Stimulated activated CD4-positive, alpha-beta T cell treated with anti-CD3 and anti-CD28 coated beads, TNF-alpha, amount 100 ng/mL, for 24 hours (primary cell): Measurements from ENCODE around the gene PDZRN3.
"Not testable (repeated sequence)": the region's sequence is repeated elsewhere in the genome, so short reads cannot be mapped to it uniquely, and the experiment has no call there.

ENCODE experiments used
- DNase-seq, 3 experiments: peaks; one replicate each; pipeline ENCODE4 v3.0.0-alpha.2; 2020; ENCODE audit warnings: low read depth in 3 of 3

Gene PDZRN3

DNA sequence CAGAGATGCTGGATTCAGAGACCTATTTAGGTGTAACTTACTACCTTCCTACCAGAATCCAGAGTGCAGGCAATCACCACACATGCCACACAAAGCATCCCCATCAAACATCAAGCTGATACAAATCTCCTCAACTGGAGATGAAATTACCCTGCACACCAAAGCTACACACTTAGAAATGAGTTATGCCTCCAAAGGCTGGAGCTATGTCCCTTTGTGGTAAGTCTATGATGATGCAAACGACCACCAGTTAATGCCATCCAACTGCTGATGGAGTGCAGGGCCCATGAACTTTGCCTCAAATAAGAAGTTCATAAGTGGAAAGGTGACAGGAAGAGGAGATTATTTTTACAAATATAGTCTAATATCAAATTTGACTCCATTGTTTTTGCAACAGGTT is 38.1 kb downstream of the PDZRN3 start:
- no peak for DNase-seq

DNA sequence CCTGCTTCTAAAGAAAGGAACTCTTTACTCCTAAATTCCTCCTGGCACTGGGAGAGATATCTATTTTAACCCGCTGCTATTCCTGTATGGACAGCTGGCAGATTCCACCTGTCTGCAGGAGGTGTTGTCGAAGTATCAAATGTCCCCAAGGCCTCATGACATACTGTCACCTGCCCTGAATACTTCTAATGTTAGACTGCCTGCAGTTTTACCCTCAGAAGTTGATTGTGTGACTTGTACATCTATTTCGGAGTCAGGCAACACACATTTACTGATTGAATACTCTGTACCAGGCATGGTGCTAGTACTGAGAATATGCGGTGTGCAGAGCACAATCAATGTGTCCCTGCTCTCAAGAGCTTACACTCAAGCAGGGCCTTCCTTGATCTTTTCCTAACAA is 38.6 kb downstream of the PDZRN3 start:
- no peak for DNase-seq

DNA sequence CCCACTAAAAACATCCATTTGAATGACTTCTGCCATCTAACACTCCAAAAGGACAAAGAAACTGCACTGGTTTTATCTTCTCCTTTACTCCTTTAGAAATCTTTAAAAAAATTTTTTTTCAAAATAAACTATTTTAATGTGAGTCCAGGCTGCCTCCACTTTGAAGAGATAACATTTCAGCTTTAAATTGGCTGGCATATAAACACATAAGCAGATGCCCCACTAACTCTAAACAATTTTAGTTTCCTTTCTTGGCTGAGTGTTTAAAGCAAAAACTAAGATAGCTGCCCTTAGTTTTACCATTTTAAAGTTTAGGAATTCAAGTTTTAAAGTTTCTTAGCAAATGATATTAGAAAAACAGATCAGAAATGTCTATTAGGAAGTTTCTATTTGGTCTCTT is 39.9 kb downstream of the PDZRN3 start:
- DNase-seq = no peak

DNA sequence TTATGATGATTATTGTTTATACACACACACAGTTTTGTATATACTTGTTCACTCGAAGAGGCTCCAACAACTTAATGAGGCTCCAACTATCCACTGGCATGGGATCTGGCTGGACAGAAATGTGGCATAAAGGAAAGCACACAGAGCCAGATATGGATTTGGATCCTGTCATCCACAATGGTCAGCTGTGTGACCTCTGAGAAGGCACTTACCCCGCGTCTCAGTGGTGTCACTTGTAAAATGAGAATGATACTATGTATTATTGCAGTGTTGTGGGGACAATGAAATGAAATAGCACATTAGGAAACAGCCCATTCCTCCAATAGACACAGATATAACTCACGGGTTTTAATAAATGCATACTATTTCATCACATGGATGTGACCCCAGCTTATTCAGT is 42.2 kb downstream of the PDZRN3 start:
- DNase-seq = no peak

DNA sequence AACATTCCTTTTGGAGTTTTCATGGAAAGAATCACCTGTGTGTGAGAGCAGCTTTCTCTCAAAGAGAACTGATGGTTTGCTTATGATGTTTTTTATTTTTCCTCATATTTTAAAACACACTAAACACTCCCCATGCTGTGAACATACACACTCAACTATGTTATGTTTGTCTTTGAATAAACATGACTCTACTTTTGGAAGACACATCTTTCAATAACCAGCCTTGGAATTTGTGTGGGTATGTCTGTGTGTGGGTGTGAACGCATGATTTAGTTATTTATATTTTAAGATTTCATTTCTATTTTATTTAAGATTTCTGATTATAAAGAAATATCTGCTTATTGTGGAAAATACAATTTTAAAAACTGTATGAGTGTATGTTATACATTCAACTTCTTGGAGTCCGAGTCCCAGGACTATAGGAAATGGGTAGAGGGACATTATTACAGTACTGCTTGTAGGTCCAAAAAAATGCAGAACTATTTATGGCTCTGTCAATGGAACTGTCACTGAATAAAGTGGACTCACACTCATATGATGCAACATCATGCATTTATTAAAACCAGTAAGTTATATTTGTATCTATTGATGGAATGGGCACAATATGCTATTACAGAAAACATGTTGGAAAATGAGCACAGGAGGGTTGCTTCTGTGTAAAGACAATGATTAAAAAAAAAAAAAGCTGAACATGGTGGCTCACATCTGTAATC is 43.5 kb downstream of the PDZRN3 start:
- no peak for DNase-seq

DNA sequence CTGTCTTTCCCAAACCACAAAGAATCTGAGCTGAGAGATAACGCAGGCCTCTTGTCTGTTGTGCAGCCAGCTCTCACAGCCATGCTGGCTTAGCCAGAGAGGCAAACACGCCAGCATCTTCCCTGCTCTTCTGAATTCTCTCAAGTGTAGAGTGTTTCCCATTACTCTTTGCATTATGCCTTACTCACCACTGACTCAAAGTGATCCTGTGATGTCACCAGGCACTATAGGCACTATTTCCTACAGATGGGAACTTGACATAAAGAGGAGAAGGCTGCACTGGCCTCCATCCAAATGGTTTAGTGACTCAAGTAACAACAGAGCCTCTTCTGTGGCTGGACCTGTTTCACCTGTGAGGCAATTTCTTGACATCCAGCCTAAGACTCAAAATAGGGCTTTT is 44.4 kb downstream of the PDZRN3 start:
- no peak for DNase-seq

DNA sequence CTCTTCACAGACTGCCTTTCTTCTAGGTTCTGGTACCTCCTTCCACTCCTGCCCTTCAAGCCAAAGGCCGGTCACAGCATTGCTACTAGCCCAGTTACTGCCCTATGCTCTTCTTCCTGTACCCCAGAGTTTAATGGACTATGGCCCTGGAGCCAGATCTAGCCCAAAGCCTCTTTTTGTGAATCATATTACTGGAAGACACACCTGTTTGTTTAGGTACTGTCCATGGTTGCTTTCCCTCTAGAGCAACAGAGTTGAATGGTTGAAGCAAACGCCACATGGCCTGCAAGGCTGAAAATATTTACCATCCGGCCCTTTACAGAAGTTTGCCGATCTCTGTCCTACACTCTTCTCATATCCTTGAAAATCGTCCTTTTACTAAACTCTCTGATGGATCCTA is 47.0 kb downstream of the PDZRN3 start:
- no peak for DNase-seq

DNA sequence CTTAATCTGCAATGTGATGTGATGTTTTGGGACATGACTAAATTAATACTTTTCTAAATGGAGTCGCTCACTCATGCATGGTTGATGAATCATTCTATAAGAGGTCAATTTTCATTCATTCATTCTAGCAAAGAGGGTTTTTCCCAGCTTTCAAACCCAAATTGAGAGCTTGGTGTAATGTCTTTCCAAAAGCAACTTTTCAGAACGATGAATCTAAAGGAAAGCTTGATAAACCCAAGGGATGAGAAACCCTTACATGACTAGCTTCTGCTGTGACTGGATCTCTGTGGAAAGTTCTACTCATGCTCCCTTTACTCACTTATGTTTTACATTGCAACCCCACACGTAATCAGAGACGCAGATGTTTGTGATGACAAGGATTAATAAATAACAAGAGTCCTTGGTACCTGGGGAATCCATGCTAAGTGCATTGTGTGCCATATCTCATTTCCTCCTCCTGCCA is 47.7 kb downstream of the PDZRN3 start:
- no peak for DNase-seq

DNA sequence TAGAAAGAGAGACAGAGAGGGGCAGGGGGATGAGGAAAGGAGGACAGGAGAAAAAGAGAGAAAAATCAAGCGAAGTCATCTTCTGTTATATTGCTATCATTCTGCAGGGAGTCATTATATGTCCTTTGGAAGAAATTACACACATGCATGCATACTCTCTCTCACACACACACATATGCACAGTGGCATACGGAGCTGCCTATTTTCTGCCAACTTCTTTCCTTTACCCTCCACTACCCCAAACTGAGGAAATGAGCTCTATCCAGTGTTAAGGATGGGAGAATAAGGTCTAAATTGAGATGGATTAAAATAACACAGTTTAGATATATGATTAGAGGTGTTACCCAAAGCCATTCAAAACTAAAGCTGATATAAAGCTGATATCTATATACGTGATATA is 48.8 kb downstream of the PDZRN3 start:
- DNase-seq = no peak

DNA sequence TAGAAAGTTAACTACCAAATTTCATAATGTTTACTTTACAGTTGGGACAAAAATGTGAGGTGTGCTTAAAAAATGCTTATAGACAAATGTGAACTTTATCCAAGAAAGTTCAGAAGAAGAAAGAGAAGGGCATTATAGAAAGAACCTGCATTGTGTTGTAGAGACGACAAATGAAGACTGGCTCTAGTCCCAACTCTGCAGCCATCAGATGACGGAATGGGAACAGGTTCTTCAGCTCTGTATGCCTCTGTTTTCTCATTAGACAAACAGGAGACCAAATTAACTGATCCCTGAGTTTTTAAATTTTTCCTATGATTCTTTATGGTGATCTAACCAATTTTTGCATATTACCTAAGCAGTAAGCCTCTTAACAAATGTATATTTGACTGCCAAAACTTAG is 49.2 kb downstream of the PDZRN3 start:
- no peak for DNase-seq

DNA sequence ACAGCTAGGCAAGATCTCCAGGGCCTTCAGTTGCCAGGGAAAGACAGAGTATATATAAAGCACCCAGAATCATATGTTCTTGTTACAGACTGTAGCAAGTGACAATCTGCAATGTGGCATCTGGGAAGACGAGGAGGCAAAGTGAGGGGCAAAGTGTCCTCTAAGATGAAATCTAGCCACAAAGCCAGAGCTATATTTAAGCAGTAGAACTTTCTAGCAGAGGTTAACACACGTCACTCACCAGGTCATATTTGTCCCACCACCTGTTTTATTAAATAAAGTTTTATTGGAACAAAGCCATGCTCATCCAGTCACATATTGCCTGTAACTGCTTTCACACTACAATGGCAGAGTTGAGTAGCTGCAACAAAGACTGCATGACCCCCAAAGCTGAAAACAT is 51.5 kb downstream of the PDZRN3 start:
- no peak for DNase-seq

DNA sequence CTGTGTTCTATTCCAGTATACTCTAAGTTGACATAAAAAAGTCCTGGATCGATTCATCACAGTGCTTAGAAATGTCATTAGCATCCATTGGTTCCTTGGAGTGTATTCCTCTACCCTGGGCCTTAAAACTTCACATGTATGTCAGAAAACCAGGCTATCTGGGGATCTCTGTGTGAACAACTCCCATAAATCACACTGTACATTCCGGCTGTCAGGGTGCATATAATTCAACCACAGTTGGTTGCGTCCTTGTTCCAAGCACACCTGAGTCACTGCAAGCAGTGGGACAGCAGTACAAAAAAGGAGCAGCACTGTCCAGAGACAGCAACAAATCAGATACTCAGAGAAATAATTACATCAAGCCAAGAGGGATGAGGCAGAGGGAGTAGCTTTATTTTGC is 52.4 kb downstream of the PDZRN3 start:
- no peak for DNase-seq

DNA sequence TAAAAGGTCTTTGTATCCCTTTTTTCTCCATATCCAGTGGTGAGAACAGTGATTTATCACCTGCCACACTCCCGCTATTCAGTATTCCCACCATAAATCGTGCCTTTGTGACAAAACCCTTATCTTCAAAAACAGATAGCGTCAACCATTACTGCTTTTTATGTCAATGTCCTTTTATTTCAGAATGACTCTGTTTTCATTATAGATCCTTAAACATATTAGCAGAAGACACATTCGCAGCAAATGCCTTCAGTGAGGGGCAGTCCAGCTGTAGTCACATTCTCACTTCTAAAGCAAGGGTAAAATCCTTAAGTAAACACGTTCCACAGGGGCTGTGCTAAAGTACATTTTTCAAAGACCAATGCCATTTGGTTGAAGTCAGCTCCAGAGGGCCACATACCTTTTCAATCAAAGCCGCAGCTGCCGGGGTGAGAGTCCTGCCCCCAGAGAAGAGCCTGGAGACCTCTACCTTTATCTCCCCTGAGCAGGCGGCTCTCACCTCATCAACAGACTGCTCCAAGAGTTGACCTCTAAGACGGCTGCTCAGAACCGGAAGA is 53.4 kb downstream of the PDZRN3 start:
- no peak for DNase-seq

DNA sequence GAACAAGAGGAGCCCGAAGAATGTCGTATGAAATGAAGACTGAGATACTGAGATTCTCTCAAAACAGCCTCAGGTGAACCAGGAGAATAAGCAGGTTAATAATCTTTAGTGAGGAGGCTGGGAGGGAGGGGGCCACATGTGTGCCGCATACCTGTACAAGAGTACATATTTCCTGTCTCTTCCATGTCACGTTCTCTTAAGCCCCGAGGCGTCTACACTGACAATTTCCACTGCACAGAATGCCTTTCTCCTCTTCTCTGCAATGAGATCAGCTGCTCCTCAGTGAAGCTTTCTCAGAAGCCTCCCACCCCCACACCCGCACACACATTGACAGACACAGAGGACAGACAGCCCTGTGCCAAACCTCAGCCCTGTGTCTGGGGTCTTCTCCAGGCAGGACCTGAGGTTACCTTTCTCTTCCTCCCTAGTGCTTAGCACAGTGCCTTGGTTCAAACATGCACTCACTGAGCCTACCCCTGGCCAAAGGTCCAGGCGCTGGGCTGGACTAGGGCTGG is 55.4 kb downstream of the PDZRN3 start:
- no peak for DNase-seq

DNA sequence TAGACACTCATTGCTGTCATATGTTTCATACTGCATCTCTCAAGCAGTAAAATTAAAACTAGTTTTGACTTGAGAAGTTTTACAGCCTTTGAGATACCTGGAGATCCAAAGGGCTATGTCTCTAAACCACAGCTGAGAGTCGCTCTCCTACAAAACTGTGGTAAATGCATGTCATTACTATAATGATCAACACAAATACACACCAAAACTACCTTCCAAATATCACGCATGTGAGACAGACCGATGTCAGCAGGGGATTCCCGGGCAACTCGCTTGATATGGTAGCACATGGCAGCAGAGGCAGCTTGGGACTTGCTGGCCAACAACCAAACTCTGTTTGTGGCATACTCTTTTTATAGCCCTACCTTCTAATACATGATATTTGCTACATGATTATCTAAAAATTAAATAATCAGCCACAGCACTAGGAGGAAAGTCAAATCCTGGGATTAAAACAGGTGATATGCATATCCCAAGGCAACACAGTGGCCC is 56.3 kb downstream of the PDZRN3 start:
- no peak for DNase-seq

DNA sequence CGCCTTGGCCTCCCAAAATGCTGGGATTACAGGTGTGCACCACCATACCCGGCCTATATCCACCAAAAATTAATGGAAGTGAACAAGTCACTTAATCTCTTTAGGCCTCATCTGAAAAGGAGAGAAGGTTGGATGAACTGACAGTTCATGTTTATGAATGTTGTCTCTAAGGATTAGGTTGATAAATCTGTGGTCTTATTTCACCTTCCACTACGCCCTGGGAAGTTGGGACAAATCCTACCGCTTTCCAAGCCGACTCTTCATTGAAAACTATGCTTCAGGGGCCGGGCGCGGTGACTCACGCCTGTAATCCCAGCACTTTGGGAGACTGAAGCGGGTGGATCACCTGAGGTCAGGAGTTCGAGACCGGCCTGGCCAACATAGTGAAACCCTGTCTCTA is 59.4 kb downstream of the PDZRN3 start:
- DNase-seq = not testable (repeated sequence)

DNA sequence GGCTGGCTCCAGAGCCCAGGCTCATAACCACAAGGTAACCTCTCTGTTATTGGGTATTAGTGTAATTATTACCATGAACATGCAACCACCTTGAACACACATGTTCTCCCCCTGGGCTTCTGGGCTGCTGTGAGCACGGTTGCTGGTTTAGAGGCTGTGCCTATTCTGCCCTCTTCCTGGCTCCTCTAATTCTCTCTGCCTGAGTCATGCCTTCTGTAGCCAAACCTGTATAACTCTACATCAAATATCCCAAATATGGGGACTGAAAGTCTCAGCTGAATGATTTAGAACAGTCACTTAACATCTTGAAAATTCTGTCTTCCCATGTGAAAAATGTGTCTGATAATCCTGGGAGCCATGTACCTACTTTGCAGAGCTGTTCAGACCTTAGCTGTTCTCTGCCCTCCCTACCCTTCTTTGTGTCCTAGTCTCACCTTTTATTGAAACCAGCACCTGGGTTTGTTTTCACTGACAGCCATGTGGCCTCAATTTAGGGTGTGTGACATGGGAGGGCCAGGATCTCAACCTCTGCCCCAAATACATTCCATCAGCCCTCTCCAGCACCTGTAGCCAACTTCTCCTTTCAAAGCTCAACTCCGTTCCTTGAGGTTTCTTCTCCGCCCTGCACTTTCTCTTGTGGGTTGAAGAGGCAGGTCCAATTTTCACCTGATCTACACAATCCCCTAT is 60.7 kb downstream of the PDZRN3 start:
- DNase-seq = no peak

DNA sequence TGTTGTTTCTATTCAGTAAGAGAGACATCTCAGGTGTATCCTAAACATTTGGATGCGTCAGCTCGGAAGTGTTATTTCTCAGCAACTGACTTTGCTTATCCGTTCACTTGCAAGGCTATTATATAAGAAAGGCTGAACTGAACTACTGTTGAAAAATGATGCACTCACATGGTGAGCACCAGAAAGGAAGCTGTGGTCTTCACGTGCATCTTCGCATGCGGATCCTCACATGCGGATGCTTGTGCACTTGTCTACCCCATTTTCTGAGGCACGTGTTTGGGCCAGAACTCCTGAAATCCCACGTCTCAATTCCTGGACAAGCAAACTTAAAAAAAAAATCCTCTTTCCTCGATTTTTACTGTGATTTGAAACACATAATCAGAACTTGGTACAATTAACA is 63.2 kb downstream of the PDZRN3 start:
- DNase-seq = no peak

DNA sequence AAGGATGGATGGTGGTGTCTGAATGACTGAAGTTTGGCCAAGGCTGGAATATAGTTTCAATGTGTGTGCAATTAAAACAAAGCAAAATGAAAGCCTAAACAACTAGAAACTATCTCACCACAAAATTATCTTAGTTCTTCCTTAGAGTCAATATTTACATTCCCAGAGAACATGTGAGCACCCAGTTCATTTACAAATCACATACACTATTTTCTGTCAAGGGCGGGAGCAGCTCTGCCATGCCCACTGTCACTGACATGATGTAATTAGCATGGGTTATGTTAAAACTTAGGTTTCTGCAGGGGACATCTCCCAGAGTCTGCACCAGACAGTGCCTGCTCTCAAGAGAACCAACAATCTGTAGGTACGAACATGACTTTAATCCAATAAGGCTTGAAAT is 65.0 kb downstream of the PDZRN3 start:
- no peak for DNase-seq

DNA sequence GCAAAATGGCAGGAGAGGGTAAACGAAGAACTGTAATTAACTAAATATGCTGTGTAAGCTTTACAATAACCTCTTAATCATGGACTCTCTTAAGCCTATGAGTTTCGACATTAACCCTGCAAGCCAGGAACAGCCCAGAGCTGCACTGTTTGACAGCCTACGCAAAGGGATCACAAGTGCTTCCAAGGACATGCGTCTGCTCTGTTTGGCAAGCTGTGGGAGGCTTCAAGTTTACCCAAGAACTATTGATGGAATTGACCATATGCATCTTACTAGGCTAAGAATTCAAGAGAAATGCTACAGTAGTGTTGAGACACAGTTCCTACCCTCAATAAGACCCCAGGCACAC is 66.0 kb downstream of the PDZRN3 start:
- DNase-seq = no peak

DNA sequence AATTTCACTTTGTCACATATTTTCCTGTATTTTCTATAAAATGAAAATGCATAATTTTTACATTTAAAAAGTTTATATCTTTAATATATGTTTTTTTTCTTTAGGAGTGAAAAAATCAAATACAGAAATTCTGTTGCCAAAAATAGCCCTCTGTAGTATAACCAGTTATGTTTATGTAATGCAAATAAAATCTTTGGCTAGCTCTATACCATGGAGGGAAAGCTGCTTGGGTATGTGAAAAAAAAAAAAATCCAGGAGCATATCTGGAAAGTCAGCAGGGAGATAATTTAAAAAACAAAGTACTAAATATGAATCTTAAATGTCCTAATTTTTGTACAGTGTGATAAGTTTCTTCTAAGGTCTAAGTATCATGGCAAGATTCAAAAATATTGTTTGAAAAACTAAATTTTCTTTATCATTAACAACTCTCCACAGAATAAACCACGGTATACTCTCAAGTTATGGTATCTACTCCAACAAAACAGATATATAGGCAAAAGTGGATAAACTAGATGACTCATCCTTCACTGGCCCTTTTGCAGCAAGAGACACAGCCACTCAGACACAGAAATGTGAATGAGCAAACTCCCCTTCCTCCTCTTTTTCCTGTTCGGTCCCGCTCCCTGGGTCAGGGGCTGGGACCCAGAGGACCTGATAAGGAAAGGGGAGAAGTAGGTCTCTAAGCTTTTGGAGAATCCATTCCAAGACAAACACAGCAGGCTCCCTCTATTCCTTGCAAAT is 66.6 kb downstream of the PDZRN3 start:
- no peak for DNase-seq
